SJSA1 (cell line): ENCODE data around the gene PLXNB2. TPM values are rescaled to one million over a fixed set of nuclear protein-coding genes. Genes with fewer than 3 reads are reported as not detected.

Experiments
- DNase-seq, 2 experiments: peaks; one replicate each; pipeline ENCODE4 v3.0.0-alpha.2; 2015 to 2020; ENCODE audit warnings: low spot score in 2 of 2, low read depth in 1 of 2
- H3K27ac ChIP-seq: fragments of 250-450 bp; sonication (Bioruptor Pico); 2 replicates; pipeline ENCODE4 v1.5.1; 2020; ENCODE audit warnings: mild to moderate bottlenecking, moderate library complexity
- H3K27me3 ChIP-seq: fragments of 250-450 bp; sonication (Bioruptor Pico); replicated peaks from 2 replicates; pipeline ENCODE4 v1.5.1; 2020; ENCODE audit warnings: mild to moderate bottlenecking, moderate library complexity
- H3K36me3 ChIP-seq: fragments of 250-450 bp; sonication (Bioruptor Pico); 2 replicates; pipeline ENCODE4 v1.5.1; 2020; ENCODE audit warnings: mild to moderate bottlenecking
- H3K4me1 ChIP-seq: fragments of 250-450 bp; sonication (Bioruptor Pico); replicated peaks from 2 replicates; pipeline ENCODE4 v1.6.1; 2021; ENCODE audit warnings: mild to moderate bottlenecking
- H3K4me3 ChIP-seq: fragments of 250-450 bp; sonication (Bioruptor Pico); 2 replicates; pipeline ENCODE4 v1.5.1; 2020; ENCODE audit warnings: mild to moderate bottlenecking
- H3K9me3 ChIP-seq: fragments of 250-450 bp; sonication (Bioruptor Pico); replicated peaks from 2 replicates; pipeline ENCODE4 v1.5.1; 2020; ENCODE audit warnings: mild to moderate bottlenecking
- total RNA-seq: library from RNA; depleted of rRNA; stranded (reverse); fragments of >200 nt; shearing (Covaris generic); gene quantifications from 2 replicates; pipeline ENCODE4 v1.2.3, GENCODE V29; 2014

The PLXNB2 gene
- total RNA-seq, 1 experiment from 2014 or later, result 61.7 TPM

DNA sequence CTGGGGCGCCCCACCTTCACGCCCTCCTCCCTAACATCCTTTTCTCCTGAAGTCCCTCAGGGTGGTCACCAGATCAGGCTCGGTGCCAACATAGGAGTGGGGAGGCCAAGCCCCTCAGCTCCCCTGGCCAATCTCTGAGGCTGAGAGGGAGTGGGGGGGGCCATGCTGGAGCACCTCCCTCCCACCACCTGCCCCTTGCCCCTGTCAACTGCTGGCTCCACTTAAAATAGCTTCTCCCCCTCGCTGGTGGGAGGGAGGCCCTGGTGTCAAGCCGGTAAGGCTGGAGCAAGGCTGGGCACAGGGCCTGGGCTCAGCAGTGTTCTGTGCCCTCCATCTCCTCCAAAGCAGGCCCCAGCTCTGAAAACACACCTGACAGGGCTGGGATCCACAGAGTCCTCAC is 4.9 kb downstream of the PLXNB2 start:
- no peak overlapping the region for H3K27ac ChIP-seq
- DNase-seq, result no peak
- peaks cover 43% of the 10 kb centered on the region for H3K36me3 ChIP-seq
- H3K4me3 ChIP-seq, result no peak overlapping the region
- no peaks in the 10 kb centered on the region for H3K9me3 ChIP-seq
- H3K4me1 ChIP-seq, result peaks cover 31% of the 10 kb centered on the region
- H3K27me3 ChIP-seq, result no peaks in the 10 kb centered on the region

DNA sequence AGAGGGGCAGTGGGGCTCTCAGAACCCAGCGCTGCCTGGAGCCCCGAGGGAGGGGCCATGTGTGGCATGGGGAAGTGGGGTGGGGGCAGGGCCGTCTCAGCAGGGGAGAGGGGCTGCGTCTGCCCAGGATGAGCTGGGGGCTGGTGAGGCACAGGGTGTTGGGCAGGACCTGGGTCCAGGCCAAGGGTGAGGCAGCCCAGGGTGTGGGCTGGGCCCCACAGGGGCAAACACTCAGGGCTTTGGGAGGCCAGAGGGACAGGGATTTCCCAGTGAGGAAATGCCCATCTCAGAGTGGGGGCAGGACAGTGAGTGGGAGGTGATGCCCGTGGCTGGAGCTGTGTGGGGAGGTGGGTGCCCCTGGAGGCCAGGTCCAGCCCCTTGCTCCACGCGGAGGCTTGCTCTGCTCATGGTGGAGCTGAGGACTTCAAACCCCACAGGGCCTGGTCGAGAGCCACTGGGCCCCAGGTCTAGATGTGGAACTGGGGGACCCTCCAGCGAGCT is 5.4 kb downstream of the PLXNB2 start:
- H3K4me1 ChIP-seq, result peaks cover 31% of the 10 kb centered on the region
- H3K9me3 ChIP-seq, result no peaks in the 10 kb centered on the region
- no peak for DNase-seq
- H3K36me3 ChIP-seq, result peaks cover 40% of the 10 kb centered on the region
- no peak overlapping the region for H3K4me3 ChIP-seq
- no peak overlapping the region for H3K27ac ChIP-seq
- H3K27me3 ChIP-seq, result no peaks in the 10 kb centered on the region

- no peak overlapping the region for H3K4me3 ChIP-seq
Measured at GRCh38 chr22:50301581-50301991, 5.9 kb downstream of the PLXNB2 start.

DNA sequence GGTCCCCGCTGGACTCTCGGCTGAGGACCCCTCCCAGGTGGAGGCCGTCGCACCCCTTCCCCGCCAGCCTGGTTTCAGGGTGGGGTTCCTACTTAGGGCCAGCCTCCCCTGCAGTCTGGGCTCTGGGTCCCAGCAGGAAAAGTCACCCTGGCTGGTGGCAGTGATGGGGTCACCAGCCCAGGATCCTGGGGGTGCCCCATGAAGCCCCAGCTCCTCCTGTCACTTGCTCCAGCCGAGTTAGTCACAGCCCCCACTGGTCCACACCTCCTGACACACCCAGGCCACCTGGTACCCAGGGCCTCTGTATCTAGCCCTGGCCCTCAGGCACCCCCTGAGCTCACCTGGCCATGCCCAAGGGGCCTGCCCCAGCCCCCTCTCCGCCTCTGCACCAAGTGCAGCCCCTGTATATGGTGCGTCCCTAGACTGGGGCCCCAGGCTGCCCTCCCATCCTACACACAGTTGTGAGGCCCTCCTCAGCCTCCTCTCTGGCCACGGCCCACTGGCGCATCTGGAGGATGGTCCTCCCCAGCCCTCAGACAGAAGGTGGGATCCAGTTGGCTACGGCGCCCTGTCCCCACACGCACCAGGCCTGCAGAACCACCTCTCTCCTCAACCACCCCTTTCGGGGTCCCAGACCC is 6.7 kb downstream of the PLXNB2 start:
- Histone ChIP-seq H3K4me1 (peaks cover 21% of the 10 kb centered on the region), H3K36me3 (peaks cover 36% of the 10 kb centered on the region), H3K9me3 (no peaks in the 10 kb centered on the region), H3K4me3 (no peak overlapping the region), H3K27me3 (no peaks in the 10 kb centered on the region), H3K27ac (no peak overlapping the region)
- DNase-seq, result no peak

More at GRCh38 chr22:50301581-50301991, 5.9 kb downstream of the PLXNB2 start:
- no peak for DNase-seq
- H3K4me1 ChIP-seq, result peaks cover 28% of the 10 kb centered on the region
- no peaks in the 10 kb centered on the region for H3K9me3 ChIP-seq
- no peak overlapping the region for H3K27ac ChIP-seq
- no peaks in the 10 kb centered on the region for H3K27me3 ChIP-seq
- H3K36me3 ChIP-seq, result peaks cover 36% of the 10 kb centered on the region

DNA sequence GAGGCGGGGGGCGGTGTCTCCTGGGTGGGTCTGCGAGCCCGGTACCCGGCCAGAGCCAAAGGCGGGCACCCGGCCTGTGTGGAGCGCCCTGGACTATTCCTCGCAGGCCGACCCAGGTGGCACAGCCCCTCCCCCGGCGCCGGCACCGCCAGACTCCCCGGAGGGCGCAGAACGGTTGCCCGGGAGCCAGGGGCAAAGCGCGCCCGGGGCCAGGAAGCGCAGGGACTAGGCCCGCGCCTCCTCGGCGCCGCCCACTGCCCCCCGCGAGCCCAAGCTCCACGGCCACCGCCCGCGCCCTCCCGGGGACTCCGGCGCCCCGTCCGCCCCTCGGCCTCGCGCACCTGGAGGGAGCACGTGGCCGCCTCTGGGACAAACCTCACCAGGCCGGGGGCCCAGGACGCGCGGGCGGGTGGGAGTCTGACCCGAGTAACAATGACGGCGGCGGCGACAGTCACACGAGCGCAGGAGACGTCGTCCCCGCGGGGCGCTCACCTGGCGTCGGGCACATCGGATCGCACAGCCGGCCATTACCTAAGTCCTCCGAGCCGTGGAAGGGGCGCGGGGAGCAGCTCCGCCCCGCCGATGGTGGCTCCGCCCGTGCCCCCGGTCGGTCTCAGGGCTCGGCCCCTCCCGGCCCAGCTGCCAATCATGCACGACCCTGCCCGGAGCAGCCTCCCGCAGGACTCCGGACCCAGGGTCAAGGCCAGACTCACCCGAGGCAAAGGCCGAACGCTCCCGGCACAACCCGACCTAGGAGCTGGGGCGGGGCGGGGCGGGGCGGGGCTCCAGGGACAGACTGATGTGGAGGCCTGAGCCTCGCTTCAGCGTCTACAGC is 7.4 kb downstream of the PLXNB2 start:
- Histone ChIP-seq H3K9me3 (no peaks in the 10 kb centered on the region), H3K36me3 (peaks cover 30% of the 10 kb centered on the region), H3K4me1 (peaks cover 14% of the 10 kb centered on the region), H3K27me3 (no peaks in the 10 kb centered on the region), H3K27ac (no peak overlapping the region), H3K4me3 (no peak overlapping the region)
- no peak for DNase-seq

DNA sequence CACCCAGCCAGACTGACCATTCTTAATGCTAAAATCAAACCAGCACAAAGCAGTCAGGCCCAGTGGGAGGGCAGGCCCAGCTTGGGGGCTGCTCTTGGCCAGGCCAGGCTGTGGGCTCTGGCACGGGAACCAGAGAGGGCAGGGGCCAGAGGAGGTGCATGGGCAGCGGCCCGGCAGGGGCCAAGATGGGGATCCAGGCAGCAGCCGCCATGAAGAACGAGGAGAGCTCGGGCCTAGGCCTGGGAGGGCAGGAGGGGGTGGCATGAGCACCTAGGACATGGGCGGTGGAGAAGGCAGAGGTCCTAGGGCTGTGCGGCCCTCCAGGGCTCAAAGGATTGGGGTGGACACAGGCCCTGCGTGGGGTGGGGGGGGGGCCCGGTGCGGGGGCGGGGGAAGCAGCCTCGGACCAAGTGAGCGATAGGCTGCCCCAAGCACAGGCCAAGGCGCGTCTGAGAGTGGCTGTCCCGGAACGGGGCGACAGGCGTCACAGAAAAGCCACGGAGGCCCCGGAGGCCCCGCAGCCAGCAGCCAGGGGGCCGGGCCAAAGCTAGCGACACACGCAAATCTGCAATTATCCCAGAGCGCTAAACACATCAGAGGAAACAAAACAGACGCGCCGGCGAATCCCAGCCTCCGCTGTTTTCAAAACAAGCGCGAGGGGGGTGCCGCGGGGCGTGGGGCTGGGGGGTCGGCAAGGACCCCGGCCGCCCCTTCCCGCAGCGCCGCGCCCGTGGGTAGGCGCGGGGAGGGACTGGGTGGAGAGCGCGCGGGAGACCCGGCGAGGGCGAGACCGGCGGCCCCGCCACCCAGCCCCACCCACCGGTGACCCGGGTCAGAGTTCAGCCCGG is 8.3 kb downstream of the PLXNB2 start:
- Histone ChIP-seq H3K27me3 (no peaks in the 10 kb centered on the region), H3K36me3 (peaks cover 32% of the 10 kb centered on the region), H3K9me3 (no peaks in the 10 kb centered on the region), H3K4me1 (peaks cover 14% of the 10 kb centered on the region), H3K27ac (no peak overlapping the region), H3K4me3 (no peak overlapping the region)
- DNase-seq, result no peak

DNA sequence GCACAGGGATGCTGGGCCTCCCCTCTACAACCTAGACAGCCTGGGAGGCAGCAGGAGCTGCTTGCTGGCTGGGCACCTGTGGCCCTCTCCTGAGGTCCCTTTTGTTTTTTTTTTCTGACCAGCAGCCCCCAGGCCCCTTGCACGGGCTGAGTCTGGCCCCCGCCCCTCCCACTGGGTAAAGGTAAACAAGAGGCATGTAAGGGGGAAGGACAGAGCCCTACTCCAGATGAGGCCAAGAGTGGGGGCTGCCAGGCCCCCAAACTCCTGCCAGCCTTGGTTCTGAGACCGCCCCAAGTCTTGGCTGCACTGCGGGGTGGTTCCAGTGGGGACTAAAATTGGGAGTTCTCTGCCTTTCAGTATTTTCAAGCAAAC is 9.2 kb downstream of the PLXNB2 start:
- Histone ChIP-seq H3K9me3 (no peaks in the 10 kb centered on the region), H3K27ac (no peak overlapping the region), H3K36me3 (peaks cover 30% of the 10 kb centered on the region), H3K4me3 (no peak overlapping the region), H3K27me3 (no peaks in the 10 kb centered on the region), H3K4me1 (peaks cover 21% of the 10 kb centered on the region)
- no peak for DNase-seq

GRCh38 chr22:50297510-50298265 is 9.8 kb downstream of the PLXNB2 start:
- no peak for DNase-seq
- no peak overlapping the region for H3K27ac ChIP-seq
- no peaks in the 10 kb centered on the region for H3K27me3 ChIP-seq
- no peaks in the 10 kb centered on the region for H3K9me3 ChIP-seq
- H3K36me3 ChIP-seq, result peaks cover 29% of the 10 kb centered on the region
- peaks cover 26% of the 10 kb centered on the region for H3K4me1 ChIP-seq
- H3K4me3 ChIP-seq, result no peak overlapping the region

DNA sequence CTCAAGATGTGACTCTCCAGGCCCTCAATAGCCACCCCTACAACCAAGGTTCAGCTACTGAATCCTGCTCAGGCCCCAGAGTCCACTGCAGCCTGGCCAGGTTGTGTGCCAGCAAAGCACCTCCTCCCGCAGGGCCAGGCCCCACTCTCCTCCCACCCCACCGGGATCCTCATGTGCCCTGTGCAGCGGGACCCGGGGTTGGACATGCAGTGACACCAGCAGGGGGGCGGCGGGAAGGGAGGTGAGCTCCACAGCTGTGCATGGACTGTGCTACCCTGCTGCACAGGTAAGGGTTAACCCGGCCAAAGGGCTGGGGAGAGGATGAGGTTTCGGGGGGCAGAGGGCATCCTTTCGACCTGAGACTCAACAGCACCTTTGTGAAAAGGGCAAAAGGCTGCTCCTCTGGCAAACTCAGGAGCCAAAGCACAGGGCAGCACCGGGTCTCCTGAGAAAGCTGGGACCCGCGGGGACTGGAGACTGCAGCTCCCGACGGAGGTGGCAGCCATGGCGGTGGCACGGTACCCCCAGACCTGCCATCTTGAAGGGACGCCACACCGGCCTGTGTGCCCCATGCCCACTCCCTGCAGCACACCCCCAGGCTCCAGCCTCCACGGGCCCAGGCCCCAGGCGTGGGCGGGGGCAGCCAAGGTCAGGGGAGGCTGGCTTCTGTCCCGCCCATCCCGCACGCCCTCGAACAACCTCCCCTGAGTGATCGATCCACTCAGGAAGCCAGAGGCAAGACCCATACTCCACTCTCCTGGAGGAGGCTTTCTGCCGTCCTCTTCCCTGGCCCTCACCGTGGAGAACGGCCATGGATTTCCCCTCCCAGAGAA is 10.6 kb downstream of the PLXNB2 start:
- DNase-seq, result no peak
- H3K36me3 ChIP-seq, result peaks cover 33% of the 10 kb centered on the region
- no peaks in the 10 kb centered on the region for H3K9me3 ChIP-seq
- H3K27me3 ChIP-seq, result no peaks in the 10 kb centered on the region
- no peak overlapping the region for H3K4me3 ChIP-seq
- H3K27ac ChIP-seq, result no peak overlapping the region
- H3K4me1 ChIP-seq, result peaks cover 29% of the 10 kb centered on the region

DNA sequence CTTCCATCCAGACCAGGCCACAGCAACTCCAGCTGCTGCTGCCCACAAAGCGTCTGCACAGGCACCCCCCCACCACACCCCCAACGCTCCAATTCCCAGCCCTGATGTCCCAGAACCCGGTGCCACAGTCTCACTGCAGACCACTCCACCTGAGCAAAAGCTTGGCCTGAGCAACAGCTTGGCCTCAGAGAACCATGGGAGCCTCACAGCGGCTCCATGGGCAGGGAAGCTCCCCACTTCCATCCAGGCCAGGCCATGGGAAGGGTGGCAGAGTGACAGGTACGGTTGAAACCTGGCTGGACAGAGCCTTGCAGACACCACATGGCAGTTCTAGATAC is 13.2 kb downstream of the PLXNB2 start:
- H3K36me3 ChIP-seq, result peaks cover 49% of the 10 kb centered on the region
- H3K4me3 ChIP-seq, result no peak overlapping the region
- no peak for DNase-seq
- peaks cover 33% of the 10 kb centered on the region for H3K4me1 ChIP-seq
- H3K27ac ChIP-seq, result peak overlapping the region; percentile 90
- no peaks in the 10 kb centered on the region for H3K27me3 ChIP-seq
- no peaks in the 10 kb centered on the region for H3K9me3 ChIP-seq

DNA sequence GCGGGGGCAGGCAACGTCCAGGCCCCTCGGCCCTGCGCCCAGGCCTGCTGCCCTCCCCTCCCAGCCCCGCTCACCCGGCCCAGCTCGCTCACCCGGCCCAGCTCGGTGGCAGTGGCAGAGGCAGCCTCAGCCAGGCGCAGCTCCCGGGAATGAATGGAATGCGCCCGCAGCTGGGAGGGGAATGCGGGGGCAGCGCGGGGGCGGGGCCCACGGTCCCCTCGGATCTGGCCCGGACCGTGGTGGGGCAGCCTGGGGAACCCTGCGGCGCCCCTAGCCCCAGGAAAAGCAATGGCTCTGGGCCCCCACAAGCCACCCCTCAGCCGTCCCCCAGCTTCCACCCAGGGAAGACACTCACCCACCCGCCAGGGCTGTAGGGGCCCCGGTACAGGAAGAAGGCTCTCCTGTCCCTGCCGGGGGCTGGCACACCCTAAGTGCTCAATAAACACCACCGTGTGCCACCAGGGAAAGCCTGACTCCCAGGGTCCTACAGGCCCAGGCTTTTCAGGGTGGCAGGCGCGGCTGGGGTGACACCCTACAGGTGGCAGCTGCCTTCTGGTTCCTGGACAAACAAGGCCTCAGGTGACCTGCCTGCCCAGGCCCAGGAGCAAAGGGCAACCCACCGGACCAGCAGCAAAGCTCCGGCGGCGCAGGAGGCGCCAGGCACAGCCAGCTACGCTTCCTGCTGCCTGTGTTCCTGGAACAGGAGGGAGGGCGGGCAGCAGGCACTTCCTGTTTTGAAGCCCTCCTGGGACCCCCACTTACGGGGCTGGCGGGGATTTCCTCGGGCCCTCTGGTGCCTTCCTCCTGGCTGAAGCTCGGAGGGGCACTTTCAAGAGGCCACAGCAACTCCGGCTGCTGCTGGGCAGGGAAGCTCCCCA is 13.8 kb downstream of the PLXNB2 start:
- peaks cover 55% of the 10 kb centered on the region for H3K36me3 ChIP-seq
- H3K9me3 ChIP-seq, result no peaks in the 10 kb centered on the region
- no peaks in the 10 kb centered on the region for H3K27me3 ChIP-seq
- H3K27ac ChIP-seq, result peak overlapping the region; percentile 90
- DNase-seq, result peak; percentile 72 to 94
- H3K4me1 ChIP-seq, result peaks cover 33% of the 10 kb centered on the region
- H3K4me3 ChIP-seq, result peak overlapping the region; percentile 39
